NCI-H2081 treated with DMSO at 0.1 percent for 48 hours (cell line): ENCODE results near the gene FSIP1.

ENCODE experiments used
- DNase-seq: peaks from one replicate; lab custom pipeline; 2025; lab: John Stamatoyannopoulos, UW

FSIP1 gene

GRCh38 chr15:39618063-39618823 is 164.4 kb downstream of the FSIP1 start:
- DNase-seq = no peak

GRCh38 chr15:39616731-39617455 is 165.7 kb downstream of the FSIP1 start:
- no peak for DNase-seq

- DNase-seq = no peak
Observed at GRCh38 chr15:39613861-39614260, 168.8 kb downstream of the FSIP1 start.

DNA sequence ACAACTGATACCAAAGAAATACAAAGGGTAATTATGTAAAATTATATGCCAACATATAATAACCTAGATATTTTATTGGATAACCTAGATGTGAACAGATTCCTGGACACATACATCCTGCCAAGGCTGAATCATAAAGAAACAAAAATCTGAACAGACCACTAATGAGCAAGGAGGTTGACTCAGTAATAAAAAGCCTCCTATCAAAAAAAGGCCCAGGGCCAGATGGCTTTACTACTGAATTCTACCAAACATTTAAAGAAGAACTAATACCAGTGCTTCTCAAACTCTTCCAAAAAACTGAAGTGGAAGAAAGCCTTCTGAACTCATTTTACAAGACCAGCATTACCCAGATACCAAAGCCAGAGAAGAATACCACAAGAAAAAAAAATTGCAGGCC is 169.4 kb downstream of the FSIP1 start:
- DNase-seq = no peak

DNA sequence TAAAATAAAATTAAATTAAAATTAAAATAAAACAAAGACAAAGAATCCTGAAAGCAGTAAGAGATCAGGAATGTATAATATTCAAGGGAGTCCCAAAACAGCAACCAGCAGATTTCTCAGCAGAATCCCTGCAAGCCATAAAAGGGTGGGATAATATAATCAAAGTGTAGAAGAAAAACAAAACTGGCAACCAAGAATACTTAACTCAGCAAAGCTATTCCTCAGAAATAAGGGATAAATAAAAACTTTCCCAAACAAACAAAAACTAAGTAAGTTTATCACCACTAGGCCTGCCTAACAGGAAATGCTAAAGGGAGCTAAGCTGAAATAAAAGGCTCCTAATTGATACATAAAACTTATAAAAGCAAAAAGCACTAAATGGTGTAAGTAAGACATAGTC is 172.0 kb downstream of the FSIP1 start:
- DNase-seq = no peak

DNA sequence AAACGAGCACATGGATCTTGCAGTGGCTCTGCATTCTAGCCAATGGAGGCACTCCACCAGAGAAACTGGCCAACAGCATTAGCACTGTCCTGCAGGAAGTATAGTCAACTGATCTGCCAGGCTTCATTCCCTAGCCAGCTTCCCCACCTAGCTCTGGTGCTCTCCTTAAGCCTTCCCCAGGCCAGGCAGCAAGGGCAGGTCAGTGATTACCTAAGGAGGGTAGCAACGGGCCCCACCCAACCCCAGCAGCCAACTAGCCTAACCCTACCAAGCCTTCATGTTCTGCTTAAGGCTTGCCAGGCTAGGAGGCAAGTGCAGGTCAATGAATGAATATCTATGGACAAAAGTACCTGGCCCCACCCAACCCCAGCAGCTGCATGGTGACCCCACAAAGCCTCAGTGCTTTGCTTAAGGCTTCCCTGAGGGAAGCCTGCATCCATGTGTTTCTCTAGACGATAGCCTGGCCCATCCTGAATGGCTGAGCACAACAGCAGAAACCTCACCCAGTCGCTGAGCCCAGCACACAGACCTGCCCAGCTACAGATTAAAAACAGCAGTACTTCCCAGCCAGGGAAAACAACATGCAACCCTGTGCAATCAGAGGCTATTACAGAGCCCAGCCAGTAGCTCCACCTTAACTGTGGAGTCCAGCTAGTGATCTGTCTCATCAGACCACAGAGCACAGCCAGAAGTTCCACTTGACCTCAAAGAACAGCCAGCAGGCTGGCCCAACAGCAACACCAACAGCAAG is 173.3 kb downstream of the FSIP1 start:
- no peak for DNase-seq

DNA sequence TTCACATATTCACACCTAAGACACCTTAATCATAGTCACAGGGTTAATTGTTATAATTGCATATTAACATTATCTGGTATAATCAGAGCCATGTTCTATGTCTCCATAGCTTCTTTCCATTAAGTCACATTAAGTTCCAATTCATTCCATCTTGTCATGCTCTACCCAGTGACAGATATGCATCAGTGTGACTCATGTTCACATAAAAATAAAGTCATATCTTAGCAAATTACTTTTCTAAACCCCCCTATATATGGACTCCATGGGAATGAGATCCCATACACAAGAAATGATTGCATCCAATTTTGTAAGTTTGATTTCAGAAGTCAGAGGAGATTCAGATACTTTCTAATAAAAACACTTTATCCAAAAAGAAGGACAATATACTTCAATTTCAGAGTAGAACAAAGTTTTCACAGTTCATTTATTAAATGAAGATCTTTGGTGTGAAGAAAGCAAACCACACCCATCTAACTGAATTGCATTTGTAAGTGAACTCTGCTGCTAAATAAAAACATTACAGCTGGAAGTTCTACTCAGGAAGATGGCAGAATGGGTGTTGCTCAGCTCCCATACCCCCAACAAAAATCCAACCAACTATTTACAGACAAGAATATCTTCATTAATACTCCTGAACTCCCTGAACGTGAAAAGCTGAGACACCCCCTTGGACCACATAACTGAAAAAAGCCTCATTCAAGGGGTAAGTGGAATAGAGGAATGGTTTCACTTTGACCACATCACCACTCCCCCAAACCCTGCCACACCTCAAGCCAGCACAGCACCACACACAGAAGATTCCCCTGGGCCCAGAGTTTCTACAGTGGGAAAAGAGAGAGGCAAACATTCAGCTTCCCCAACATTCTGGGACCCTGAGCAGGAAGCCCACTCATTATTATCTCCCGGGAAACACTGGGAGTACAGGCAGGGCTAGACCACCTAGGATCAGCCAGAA is 174.2 kb downstream of the FSIP1 start:
- no peak for DNase-seq

DNA sequence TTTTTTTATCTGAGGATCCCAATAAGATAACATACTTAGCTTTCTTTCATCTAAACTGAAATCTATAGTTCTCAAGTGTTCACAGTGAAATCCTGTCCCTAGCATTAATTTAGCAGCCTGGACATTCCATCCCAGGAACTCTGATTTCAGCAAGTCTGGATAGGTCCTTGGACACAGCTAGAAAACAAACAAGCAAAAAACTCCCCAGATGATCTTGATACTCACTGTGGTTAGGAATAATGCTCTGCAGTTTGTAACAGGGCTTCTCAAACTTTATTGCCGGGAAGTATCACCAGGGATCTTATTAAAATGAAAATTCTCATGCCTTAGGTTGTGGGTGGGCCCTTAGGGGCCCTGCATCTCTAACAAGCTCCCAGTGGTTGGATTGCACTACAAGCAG is 177.5 kb downstream of the FSIP1 start:
- no peak for DNase-seq

- DNase-seq = no peak
Observed at GRCh38 chr15:39602143-39602542, 180.5 kb downstream of the FSIP1 start.

DNA sequence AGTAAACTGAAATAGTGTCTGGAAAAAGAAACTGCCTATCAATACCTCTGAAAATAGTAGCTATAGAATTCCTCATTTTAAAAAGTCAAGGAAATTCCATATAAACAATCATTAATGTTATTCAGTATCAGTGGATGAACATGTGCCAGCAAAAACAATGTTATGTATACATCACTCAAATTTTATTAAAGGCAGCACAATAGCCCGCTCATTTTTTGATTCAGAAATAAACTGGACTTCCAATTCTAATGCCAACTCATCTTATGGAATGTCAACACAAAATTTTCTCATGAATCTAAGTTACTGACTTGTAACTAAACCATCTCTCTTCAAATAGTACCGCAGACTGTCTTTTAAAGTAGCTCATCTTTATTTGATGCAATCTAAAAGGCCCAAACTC is 182.8 kb downstream of the FSIP1 start:
- DNase-seq = no peak

GRCh38 chr15:39598958-39599845 is 183.4 kb downstream of the FSIP1 start:
- no peak for DNase-seq

- no peak for DNase-seq
Observed at GRCh38 chr15:39598186-39598850, 184.3 kb downstream of the FSIP1 start.

DNA sequence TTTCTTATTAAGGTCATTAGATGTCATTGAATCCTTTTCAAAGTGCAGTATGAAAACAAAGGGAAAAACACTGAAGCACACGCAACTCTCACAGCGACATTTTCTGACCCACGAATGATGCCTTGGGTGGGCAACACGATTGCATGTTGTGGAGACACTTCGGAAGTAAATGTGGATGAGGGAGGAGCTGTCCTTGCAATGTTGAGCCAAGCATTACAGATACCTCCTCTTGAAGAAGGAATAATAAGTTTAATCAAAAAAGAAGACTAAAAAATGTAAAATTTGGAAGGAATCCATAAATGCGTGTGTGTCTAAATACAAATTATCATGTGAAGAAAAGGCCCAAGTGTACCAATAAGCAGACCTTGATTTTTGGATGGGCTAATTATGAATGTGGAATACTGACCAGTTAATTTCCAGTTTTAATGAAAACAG is 184.9 kb downstream of the FSIP1 start:
- DNase-seq = no peak

DNA sequence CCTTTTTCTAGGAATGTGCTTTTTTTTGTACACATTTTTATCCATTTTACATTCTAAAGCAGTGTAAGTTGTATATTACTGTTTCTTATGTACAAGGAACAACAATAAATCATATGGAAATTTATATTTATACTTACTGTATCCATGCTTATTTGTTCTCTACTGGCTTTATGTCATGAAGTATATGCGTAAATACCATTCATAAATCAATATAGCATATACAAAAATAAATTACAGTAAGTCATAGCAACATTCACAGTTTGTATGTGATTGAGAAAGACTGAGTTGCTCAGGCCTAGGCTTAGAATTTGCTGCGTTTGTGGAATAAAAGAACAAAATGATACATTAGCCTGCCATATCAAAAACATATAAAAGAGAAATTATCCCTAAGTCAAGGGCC is 185.3 kb downstream of the FSIP1 start:
- no peak for DNase-seq

DNA sequence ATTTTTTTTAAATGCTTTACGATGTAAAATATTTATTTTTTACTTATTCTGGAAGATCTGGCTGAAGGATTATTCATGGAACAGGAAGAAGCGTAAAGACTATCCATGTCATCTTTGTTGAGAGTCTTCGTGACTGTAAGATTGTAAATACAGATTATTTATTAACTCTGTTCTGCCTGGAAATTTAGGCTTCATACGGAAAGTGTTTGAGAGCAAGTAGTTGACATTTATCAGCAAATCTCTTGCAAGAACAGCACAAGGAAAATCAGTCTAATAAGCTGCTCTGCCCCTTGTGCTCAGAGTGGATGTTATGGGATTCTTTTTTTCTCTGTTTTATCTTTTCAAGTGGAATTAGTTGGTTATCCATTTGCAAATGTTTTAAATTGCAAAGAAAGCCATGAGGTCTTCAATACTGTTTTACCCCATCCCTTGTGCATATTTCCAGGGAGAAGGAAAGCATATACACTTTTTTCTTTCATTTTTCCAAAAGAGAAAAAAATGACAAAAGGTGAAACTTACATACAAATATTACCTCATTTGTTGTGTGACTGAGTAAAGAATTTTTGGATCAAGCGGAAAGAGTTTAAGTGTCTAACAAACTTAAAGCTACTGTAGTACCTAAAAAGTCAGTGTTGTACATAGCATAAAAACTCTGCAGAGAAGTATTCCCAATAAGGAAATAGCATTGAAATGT is 186.1 kb downstream of the FSIP1 start:
- no peak for DNase-seq

DNA sequence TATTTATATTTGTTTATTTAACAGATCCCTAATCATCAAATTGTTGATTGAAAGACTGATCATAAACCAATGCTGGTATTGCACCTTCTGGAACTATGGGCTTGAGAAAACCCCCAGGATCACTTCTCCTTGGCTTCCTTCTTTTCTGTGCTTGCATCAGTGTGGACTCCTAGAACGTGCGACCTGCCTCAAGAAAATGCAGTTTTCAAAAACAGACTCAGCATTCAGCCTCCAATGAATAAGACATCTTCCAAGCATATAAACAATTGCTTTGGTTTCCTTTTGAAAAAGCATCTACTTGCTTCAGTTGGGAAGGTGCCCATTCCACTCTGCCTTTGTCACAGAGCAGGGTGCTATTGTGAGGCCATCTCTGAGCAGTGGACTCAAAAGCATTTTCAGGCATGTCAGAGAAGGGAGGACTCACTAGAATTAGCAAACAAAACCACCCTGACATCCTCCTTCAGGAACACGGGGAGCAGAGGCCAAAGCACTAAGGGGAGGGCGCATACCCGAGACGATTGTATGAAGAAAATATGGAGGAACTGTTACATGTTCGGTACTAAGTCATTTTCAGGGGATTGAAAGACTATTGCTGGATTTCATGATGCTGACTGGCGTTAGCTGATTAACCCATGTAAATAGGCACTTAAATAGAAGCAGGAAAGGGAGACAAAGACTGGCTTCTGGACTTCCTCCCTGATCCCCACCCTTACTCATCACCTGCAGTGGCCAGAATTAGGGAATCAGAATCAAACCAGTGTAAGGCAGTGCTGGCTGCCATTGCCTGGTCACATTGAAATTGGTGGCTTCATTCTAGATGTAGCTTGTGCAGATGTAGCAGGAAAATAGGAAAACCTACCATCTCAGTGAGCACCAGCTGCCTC is 187.1 kb downstream of the FSIP1 start:
- DNase-seq = no peak

- no peak for DNase-seq
Observed at GRCh38 chr15:39594446-39595337, 187.9 kb downstream of the FSIP1 start.
